HFFc6 (cell line): ENCODE measurements around the gene CCT3. TPM values are rescaled to one million over a fixed set of nuclear protein-coding genes. Genes with fewer than 3 reads are reported as not detected.
A peak's percentile ranks its signal among the peaks of the same experiment; 100 is the strongest.
"Not testable (repeated sequence)": the region's sequence is repeated elsewhere in the genome, so short reads cannot be mapped to it uniquely, and the experiment has no call there.

ENCODE experiments used
- DNase-seq: peaks from one replicate; pipeline ENCODE4 v3.0.0-alpha.2; 2018
- H3K27ac Mint-ChIP-seq: 2 replicates; pipeline ENCODE4 v1.8.0; 2020; ENCODE audit warnings: mild to moderate bottlenecking, mixed read lengths
- H3K27me3 Mint-ChIP-seq: 2 replicates; pipeline ENCODE4 v1.8.0; 2021; ENCODE audit warnings: mild to moderate bottlenecking, moderate library complexity, mixed read lengths; ENCODE audit not compliant: insufficient read depth
- H3K36me3 Mint-ChIP-seq: 2 replicates; pipeline ENCODE4 v1.8.0; 2021; ENCODE audit warnings: low read depth, mixed read lengths
- H3K4me1 Mint-ChIP-seq: 2 replicates; pipeline ENCODE4 v1.8.0; 2020; ENCODE audit warnings: low read depth, mixed read lengths
- H3K4me3 Mint-ChIP-seq: 2 replicates; pipeline ENCODE4 v1.8.0; 2020; ENCODE audit warnings: mild to moderate bottlenecking, moderate library complexity, mixed read lengths
- H3K9me3 Mint-ChIP-seq: 2 replicates; pipeline ENCODE4 v1.8.0; 2020; ENCODE audit warnings: mild to moderate bottlenecking, mixed read lengths
- CTCF ChIP-seq: fragments of 200-600 bp; sonication (generic); IDR thresholded peaks from 2 replicates; pipeline ENCODE4 v1.5.0; 2021; ENCODE audit warnings: antibody characterized with exemption, mild to moderate bottlenecking
- total RNA-seq, 6 experiments: library from RNA; stranded (reverse); fragmentation: NEBNext Ultra II Directional; extraction: Animal tissue kit (Norgen Biotek cat#: 25700); gene quantifications; 2 replicates in 1 of 6; 3 replicates in 5 of 6; pipeline ENCODE4 v1.2.3, GENCODE V29; 2021

Gene CCT3
- total RNA-seq, 6 experiments from 2014 or later: 306 to 382 (median 317) TPM

- H3K9me3 Mint-ChIP-seq: no peaks in the 10 kb centered on the region
- peaks cover 26% of the 10 kb centered on the region for H3K27me3 Mint-ChIP-seq
- DNase-seq: no peak
- H3K4me1 Mint-ChIP-seq: peaks cover 8% of the 10 kb centered on the region
- TF ChIP-seq CTCF: no peak
- no peak overlapping the region for H3K27ac Mint-ChIP-seq
- no peak overlapping the region for H3K4me3 Mint-ChIP-seq
- no peaks in the 10 kb centered on the region for H3K36me3 Mint-ChIP-seq
These were observed 18.3 kb upstream of the CCT3 start for GRCh38 chr1:156356262-156356874.

GRCh38 chr1:156352481-156352880, 14.4 kb upstream of the CCT3 start:
- not testable (repeated sequence) for DNase-seq, H3K36me3 Mint-ChIP-seq, H3K4me1 Mint-ChIP-seq, H3K4me3 Mint-ChIP-seq, H3K9me3 Mint-ChIP-seq, H3K27ac Mint-ChIP-seq
- H3K27me3 Mint-ChIP-seq: peaks cover 20% of the 10 kb centered on the region

- Mint-ChIP-seq H3K36me3 (no peaks in the 10 kb centered on the region), H3K27ac (peak overlapping the region; percentile 31), H3K27me3 (peaks cover 14% of the 10 kb centered on the region), H3K4me1 (peaks cover 24% of the 10 kb centered on the region), H3K4me3 (peak overlapping the region; percentile 3; the same call in 1 of the 2 replicates), H3K9me3 (no peaks in the 10 kb centered on the region)
- no peak for TF ChIP-seq CTCF
- peak; percentile 88 for DNase-seq
These were observed 9.2 kb upstream of the CCT3 start for GRCh38 chr1:156347331-156347730.

- peaks cover 27% of the 10 kb centered on the region for H3K4me1 Mint-ChIP-seq
- peaks cover 12% of the 10 kb centered on the region for H3K27me3 Mint-ChIP-seq
- no peaks in the 10 kb centered on the region for H3K36me3 Mint-ChIP-seq
- no peak for TF ChIP-seq CTCF
- H3K9me3 Mint-ChIP-seq: no peaks in the 10 kb centered on the region
- H3K4me3 Mint-ChIP-seq: peak overlapping the region; percentile 3
- peak; percentile 49 for DNase-seq
- H3K27ac Mint-ChIP-seq: no peak overlapping the region
These were observed 8.5 kb upstream of the CCT3 start for GRCh38 chr1:156346636-156347035.

GRCh38 chr1:156346035-156346434, 7.9 kb upstream of the CCT3 start:
- not testable (repeated sequence) for H3K27ac Mint-ChIP-seq, DNase-seq, H3K9me3 Mint-ChIP-seq, H3K4me3 Mint-ChIP-seq, H3K36me3 Mint-ChIP-seq, H3K27me3 Mint-ChIP-seq
- H3K4me1 Mint-ChIP-seq: peaks cover 27% of the 10 kb centered on the region

GRCh38 chr1:156344409-156344808, 6.3 kb upstream of the CCT3 start:
- Mint-ChIP-seq H3K36me3 (no peaks in the 10 kb centered on the region), H3K4me1 (peaks cover 27% of the 10 kb centered on the region), H3K4me3 (no peak overlapping the region), H3K9me3 (no peaks in the 10 kb centered on the region), H3K27ac (no peak overlapping the region), H3K27me3 (peaks cover 6% of the 10 kb centered on the region)
- no peak for TF ChIP-seq CTCF
- DNase-seq: no peak
